HuH-7 (cell line): Measurements from ENCODE around the gene RASA3.

Experiments used
- DNase-seq: peaks from one replicate; pipeline ENCODE4 v3.0.0; 2011; ENCODE audit warnings: low spot score

RASA3 gene

DNA sequence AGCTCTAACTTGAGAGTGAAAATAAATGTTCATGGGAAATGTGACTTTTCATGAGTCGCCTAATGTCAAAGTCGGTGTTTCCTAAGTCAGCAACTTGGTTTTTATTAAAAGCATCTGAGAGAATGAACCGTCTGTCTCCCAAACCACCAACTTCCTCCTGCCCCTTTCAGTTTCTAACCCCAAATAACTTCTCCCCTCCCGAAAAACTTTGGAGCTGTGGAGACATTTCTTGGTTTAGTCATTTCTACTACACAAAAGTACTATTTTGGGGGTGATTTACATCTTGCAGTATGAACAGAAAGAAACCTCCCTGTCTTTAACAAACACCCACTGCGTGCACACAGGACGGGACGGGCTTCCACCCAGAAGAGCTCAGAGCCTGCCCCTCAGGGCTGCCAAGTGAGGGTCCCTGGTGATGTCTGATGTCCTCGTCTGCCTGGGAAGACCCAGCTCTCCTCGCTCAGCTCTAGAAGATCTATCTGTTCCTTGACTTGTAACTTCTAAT is 65.0 kb downstream of the RASA3 start:
- no peak for DNase-seq

DNA sequence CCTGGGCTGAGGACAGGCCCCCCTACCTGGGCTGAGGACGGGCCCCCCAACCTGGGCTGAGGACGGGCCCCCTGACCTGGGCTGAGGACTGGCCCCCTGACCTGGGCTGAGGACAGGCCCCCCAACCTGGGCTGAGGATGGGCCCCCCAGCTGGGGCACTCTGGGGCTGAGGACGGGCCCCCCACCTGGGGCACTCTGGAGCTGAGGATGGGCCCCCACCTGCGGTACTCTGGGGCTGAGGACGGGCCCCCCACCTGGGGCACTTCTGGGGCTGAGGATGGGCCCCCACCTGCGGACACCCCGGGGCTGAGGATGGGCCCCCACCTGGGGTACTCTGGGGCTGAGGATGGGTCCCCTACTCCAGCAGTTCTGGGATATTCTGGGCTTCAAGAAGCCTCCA is 65.5 kb downstream of the RASA3 start:
- no peak for DNase-seq

GRCh38 chr13:114065926-114066774 is 66.3 kb downstream of the RASA3 start:
- DNase-seq, result no peak

DNA sequence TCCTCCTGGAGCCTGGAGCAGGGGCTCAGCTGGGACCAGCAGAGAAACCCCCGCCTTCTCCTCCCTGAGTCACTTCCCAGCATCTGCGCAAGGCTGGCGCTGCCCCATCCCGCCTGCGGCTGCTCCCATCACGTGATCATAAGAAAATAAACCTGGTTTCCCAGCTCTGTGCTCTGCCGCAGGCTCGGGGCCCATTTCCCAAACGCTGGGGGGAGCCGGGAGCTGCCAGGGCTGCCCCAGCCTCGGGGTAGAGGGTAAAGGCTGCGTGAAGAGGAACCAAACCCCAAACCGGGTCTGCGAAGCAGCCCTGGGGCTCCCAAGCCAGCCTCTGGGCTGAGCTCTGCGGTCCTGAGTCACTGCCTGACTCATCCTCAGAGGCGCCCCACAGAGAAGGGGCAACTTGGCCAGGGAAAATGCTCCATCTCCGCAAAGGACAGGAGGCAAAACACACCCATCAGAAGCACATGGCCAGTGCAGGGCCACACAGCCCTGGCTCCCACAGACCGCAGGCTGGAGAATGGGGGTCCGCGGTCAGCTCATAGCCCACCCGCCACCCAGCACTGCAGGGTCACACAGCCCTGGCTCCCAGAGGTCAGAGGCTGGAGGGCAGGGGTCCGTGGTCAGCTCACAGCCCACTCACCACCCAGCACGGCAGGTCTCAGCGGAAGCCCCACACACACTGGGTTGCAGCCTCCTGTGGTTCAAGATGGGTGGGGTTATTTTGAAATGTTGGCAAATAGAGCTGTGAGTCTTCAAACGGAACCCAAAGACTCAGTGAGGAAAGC is 67.1 kb downstream of the RASA3 start:
- DNase-seq, result no peak

GRCh38 chr13:114064450-114065140 is 67.8 kb downstream of the RASA3 start:
- no peak for DNase-seq

- no peak for DNase-seq
Measured at GRCh38 chr13:114063545-114064449, 68.6 kb downstream of the RASA3 start.

GRCh38 chr13:114062754-114063153 is 69.7 kb downstream of the RASA3 start:
- DNase-seq, result no peak

- no peak for DNase-seq
Measured at GRCh38 chr13:114062341-114062740, 70.1 kb downstream of the RASA3 start.

- DNase-seq, result no peak
Measured at GRCh38 chr13:114061744-114062143, 70.7 kb downstream of the RASA3 start.

- no peak for DNase-seq
Measured at GRCh38 chr13:114061047-114061446, 71.4 kb downstream of the RASA3 start.

DNA sequence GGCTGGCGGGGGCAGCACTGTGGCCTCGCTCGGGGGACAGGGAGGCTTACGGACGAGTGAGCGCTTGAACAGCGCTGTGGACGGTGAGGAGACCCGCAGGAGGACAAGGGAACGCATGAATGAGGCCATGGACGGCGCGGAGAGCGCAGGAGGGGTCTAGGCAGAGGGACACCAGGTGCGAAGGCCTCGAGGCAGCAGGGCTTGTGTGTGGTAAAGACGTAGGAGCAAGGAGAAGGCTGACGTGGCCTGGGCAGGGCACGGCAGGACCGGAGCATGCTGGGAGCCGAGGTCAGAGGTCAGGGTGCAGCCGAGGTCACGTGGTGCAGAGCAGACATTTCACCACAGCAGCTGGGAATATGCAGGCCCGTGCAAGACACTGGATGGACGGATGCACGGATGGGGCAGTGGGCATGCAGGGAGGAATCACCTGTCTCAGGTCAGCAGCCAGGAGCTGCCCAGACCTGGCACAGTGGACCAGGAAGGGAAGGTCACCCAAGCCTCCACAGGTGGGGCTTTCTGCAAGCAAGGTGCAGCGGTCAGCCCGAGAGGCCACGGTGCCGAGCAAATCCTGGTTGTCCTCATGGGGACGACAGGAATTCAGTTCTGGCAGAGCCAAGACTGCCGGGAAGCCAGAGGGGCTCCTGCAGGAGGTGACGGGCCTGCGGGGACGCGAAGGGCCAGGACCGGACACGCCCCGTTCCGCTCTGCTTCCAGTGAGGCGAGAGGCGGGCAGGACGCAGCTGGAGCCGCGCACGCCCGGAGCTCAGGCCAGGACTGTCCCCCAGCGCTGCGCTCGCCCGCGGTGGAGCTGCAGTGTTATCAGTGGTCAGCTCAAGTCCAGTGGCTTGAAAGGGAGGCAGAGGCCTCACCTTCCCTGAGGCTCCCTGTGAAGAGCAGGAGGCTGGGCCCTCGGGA is 72.2 kb downstream of the RASA3 start:
- no peak for DNase-seq

- no peak for DNase-seq
Measured at GRCh38 chr13:114059428-114059827, 73.0 kb downstream of the RASA3 start.

DNA sequence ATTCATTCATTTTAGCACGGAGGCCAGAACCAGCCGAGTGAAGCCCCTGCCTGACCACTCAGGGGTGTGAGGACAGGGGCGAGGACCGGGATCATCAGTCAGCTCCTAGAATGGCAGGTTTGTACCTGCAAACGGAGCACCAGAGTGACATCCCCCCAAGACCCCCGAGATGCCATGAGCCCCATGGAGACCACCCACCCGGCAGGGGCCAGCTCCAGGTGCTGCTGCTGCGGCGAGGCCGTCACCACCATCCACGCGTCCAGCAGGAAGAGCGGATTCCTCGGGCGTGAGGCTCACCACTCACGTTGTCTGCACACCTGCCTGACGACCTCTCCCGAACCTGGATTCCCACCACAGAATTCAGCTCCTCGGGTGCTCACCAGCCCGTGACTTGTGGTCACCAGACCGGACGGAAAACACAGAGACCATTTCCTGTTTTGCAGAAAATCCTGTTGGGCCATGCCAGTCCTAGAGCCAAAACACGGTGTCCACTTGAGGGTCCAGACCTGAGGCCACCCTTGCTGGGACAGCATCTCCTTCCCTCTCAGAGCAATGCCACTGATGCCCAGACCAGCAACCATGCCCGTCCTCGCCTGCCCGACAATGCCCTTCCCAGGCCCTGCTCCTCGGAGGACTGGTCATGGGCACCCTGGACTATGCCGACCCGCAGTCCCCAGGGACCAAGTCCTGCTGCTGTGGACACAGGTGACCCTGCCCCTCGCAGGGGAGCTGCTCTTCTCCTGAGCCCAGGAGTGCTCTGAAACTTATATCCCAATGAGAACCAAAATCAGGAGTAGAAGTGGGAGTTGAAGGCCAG is 74.2 kb downstream of the RASA3 start:
- DNase-seq, result no peak

- no peak for DNase-seq
Measured at GRCh38 chr13:114057166-114058050, 75.0 kb downstream of the RASA3 start.

- no peak for DNase-seq
Measured at GRCh38 chr13:114056205-114057013, 76.0 kb downstream of the RASA3 start.

DNA sequence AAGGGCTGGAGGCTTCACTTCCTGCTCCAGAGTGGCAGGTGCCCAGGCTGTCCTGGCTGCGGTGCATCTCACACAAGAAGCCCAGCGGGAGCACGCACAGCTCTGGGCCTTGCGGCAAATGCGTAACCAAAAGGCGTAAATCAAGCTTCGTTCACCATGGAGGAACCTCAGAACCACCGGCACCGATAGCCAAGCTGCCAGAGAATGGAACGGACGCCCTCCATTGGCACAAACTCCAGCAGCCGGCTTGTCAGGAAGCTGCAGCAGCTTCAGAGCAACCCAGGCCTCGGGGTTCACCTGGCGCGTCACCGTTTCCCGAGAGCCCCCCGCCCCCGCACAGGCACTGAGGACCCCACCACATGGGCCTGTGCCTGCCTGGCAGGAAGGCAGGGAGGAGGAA is 76.7 kb downstream of the RASA3 start:
- DNase-seq, result no peak

DNA sequence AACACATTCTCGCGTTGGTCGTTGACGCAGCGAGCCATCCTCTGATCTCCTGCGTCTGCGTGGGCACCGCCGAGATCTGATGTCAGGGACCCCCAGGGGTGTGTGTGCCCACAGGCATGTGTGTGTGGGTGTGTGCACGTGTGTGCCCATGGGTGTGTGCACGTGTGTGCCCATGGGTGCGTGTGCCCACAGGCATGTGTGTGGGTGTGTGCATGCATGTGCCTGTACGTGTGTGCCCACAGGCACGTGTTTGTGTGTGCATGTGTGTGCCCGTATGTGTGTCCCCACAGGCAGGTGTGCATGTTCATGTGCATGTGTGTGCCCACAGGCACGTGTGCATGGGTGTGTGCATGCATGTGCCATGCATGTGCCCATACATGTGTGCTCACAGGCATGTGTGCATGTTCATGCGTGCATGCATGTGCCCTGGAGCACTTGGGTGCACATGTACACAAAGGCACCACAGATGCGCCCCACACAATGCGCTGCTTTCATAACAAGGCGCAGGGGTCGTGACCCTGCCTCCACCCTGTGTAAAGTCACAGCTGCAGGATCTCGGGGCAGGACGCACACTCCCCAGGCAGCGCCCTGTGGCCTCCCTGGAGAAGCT is 77.5 kb downstream of the RASA3 start:
- no peak for DNase-seq
